IgD-negative memory B cell (primary cell): ENCODE measurements around the gene ADAMTSL2. TPM values are rescaled to one million over a fixed set of nuclear protein-coding genes. Genes with fewer than 3 reads are reported as not detected.

Source experiments
- H3K27ac Mint-ChIP-seq, 3 donors: one replicate each; pipeline ENCODE4 v1.8.0; 2020 to 2022; ENCODE audit warnings: mild to moderate bottlenecking in 3 of 3, mixed read lengths in 3 of 3, moderate library complexity in 1 of 3
- H3K27me3 Mint-ChIP-seq: one replicate; pipeline ENCODE4 v1.8.0; 2021; ENCODE audit warnings: mixed read lengths
- H3K36me3 Mint-ChIP-seq: one replicate; pipeline ENCODE4 v1.8.0; 2020; ENCODE audit warnings: mild to moderate bottlenecking, mixed read lengths
- H3K4me1 Mint-ChIP-seq, 3 donors: one replicate each; pipeline ENCODE4 v1.8.0; 2020 to 2022; ENCODE audit warnings: mixed read lengths in 3 of 3, mild to moderate bottlenecking in 1 of 3
- H3K4me3 Mint-ChIP-seq, 4 donors: one replicate each; pipeline ENCODE4 v1.8.0; 2020 to 2022; ENCODE audit warnings: mild to moderate bottlenecking in 4 of 4, mixed read lengths in 4 of 4, moderate library complexity in 3 of 4
- H3K9me3 Mint-ChIP-seq, 3 donors: one replicate each; pipeline ENCODE4 v1.8.0; 2020 to 2021; ENCODE audit warnings: mixed read lengths in 3 of 3, mild to moderate bottlenecking in 1 of 3
- polyA plus RNA-seq: library from polyadenylated mRNA; unstranded; fragments of 300-500 nt; fragmentation: Illumina TruSeq; gene quantifications from one replicate; pipeline ENCODE4 v1.2.3, GENCODE V29; 2021

ADAMTSL2 gene
- polyA plus RNA-seq, 1 donor from 2014 or later = not detected

GRCh38 chr9:133511607-133512006, 22.9 kb upstream of the ADAMTSL2 start:
- peaks cover 2% of the 10 kb centered on the region for H3K36me3 Mint-ChIP-seq
- no peak overlapping the region for H3K4me3 Mint-ChIP-seq
- peaks cover 0 to 4% (median 0%) of the 10 kb centered on the region in 3 donors for H3K4me1 Mint-ChIP-seq
- no peak overlapping the region for H3K27ac Mint-ChIP-seq
- H3K9me3 Mint-ChIP-seq = no peaks in the 10 kb centered on the region
- peaks cover 12% of the 10 kb centered on the region for H3K27me3 Mint-ChIP-seq

- peaks cover 2% of the 10 kb centered on the region for H3K36me3 Mint-ChIP-seq
- H3K9me3 Mint-ChIP-seq = no peaks in the 10 kb centered on the region
- H3K4me1 Mint-ChIP-seq = peaks cover 0 to 4% (median 0%) of the 10 kb centered on the region in 3 donors
These were observed 22.0 kb upstream of the ADAMTSL2 start for GRCh38 chr9:133512253-133513213.

DNA sequence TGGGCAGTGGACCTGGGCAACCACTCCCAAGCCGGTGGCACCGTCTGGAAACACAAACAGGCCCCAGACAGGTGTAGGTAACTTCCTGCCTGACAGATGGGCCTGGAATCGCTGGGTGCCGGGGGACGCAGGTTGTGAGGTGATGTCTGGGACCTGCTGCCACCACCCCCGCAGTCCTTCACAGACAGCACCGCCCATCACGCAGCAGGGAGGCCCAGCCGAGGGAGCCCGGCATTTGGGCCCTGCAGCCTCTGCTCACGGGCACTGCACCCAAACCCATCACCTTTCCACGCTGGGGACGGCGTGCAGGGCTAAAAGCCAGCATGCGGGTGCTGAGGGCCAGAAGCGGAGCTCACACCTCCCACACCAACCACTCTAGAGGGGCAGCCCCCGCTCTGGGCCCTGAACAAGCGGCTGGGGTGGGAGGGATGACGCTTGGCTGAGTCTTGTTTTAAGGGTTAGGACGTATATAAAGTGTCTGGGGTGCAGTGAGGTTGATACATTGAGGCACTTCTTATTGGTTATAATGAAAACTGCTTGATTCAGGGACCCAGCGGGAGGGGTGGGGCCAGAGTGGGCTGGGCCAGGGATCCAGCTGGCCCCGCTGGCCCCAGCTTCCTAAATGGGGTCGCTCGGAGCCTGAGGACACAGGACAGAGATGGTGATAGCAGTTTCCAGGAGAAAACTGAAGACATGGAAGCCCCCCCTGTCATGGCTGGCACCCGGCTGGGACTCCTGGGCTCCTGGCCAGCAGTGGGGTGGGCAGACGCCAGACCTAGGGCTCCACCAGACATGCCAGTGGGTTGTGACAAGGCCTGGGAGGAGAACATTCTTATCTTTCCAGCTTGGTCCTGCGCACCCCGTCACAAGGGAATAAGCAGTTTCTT, 21.0 kb upstream of the ADAMTSL2 start:
- H3K4me3 Mint-ChIP-seq = no peak overlapping the region
- H3K4me1 Mint-ChIP-seq = peaks cover 0 to 4% (median 0%) of the 10 kb centered on the region in 3 donors
- peaks cover 2% of the 10 kb centered on the region for H3K36me3 Mint-ChIP-seq
- peaks cover 8% of the 10 kb centered on the region for H3K27me3 Mint-ChIP-seq
- no peak overlapping the region for H3K27ac Mint-ChIP-seq
- H3K9me3 Mint-ChIP-seq = no peaks in the 10 kb centered on the region

More at GRCh38 chr9:133512253-133513213, 22.0 kb upstream of the ADAMTSL2 start:
- H3K27ac Mint-ChIP-seq = no peak overlapping the region
- H3K4me3 Mint-ChIP-seq = no peak overlapping the region
- H3K27me3 Mint-ChIP-seq = peaks cover 7% of the 10 kb centered on the region

GRCh38 chr9:133514460-133515239, 19.9 kb upstream of the ADAMTSL2 start:
- Mint-ChIP-seq H3K4me3 (no peak overlapping the region), H3K36me3 (peaks cover 2% of the 10 kb centered on the region), H3K9me3 (no peaks in the 10 kb centered on the region), H3K27me3 (peaks cover 6% of the 10 kb centered on the region), H3K4me1 (no peaks in the 10 kb centered on the region), H3K27ac (no peak overlapping the region)

DNA sequence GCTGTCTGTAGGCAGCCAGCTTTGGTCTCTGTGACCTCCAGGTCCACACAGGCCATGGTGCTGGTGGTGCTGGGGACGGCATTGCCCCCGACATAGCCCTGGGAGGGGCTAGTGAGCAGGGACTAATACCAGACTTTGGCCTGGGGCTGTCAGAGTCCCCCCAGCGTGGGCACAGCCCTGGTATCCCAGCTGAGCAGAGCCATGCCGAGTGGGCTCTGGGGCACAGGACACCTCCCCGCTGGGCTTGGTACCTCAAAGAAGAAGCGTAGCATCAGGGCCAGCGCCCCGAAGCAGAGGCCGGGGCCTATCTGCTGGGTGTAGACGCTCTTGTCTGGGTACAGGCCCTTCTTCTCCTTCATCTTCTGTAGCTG, 19.3 kb upstream of the ADAMTSL2 start:
- Mint-ChIP-seq H3K9me3 (no peaks in the 10 kb centered on the region), H3K27me3 (peaks cover 4% of the 10 kb centered on the region), H3K27ac (no peak overlapping the region), H3K4me3 (no peak overlapping the region), H3K36me3 (peaks cover 2% of the 10 kb centered on the region), H3K4me1 (no peaks in the 10 kb centered on the region)

GRCh38 chr9:133515615-133516255, 18.8 kb upstream of the ADAMTSL2 start:
- Mint-ChIP-seq H3K27ac (no peak overlapping the region), H3K9me3 (no peaks in the 10 kb centered on the region), H3K4me1 (no peaks in the 10 kb centered on the region), H3K27me3 (peaks cover 3% of the 10 kb centered on the region), H3K36me3 (peaks cover 2% of the 10 kb centered on the region), H3K4me3 (no peak overlapping the region)

DNA sequence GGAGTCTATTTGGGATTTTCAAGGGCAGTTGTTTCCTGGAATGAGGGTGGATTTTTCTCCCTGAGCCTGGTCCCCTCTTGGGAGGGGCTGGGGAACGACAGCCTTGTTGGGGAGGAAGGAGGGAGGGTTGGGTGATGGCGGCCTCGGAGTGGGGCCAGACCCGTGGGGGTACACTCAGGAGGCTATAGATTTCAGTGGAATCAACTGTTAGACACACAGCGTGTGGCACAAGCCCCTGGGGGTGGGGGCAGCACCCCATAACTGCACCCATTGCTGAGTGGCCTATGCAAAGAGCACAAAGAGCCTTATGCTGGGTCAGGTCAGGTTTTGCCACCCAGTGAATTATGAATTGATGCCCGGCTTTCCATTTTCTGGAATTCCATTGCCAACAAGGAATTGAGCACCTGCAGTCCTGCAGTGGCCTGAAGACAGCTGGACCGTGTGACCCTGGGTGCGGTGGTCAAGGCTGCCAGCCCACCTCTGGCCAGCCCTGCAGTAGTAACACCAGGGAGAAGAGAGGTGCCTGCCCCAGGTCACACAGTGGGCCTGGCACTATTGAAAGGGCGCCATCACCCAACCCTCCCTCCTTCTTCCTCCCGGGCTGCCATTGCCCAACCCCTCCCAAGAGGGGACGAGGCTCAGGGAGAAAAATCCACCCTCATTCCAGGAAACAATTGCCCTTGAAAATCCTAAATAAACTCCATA, 18.1 kb upstream of the ADAMTSL2 start:
- Mint-ChIP-seq H3K4me3 (no peak overlapping the region), H3K9me3 (no peaks in the 10 kb centered on the region)

DNA sequence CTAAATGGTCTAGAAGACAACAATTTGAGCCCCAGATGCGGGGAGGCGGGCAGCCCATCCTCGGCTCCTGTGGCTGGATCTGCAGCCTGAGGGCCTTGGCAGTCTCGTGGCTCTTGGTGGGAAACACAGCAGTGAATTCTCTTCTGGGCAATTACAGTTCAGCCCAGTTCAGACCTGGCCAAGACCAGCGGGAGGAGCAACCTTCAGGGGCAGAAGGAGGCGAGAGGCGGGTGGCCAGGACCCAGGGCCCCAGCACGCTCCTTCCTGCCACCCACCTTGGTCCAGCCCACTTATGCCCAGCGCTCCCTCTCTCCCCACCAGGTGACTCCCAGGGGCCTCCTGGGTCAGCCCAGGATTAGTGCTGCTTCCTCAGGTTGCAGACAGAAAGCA, 17.5 kb upstream of the ADAMTSL2 start:
- Mint-ChIP-seq H3K27ac (no peak overlapping the region), H3K4me1 (no peaks in the 10 kb centered on the region), H3K9me3 (no peaks in the 10 kb centered on the region), H3K36me3 (peaks cover 2% of the 10 kb centered on the region), H3K27me3 (peaks cover 3% of the 10 kb centered on the region), H3K4me3 (no peak overlapping the region)

More for the DNA sequence above, 18.1 kb upstream of the ADAMTSL2 start:
- peaks cover 2% of the 10 kb centered on the region for H3K36me3 Mint-ChIP-seq
- H3K27ac Mint-ChIP-seq = no peak overlapping the region
- no peaks in the 10 kb centered on the region for H3K4me1 Mint-ChIP-seq
- peaks cover 3% of the 10 kb centered on the region for H3K27me3 Mint-ChIP-seq

GRCh38 chr9:133517711-133518110, 16.8 kb upstream of the ADAMTSL2 start:
- Mint-ChIP-seq H3K4me1 (no peaks in the 10 kb centered on the region), H3K4me3 (no peak overlapping the region), H3K27me3 (peaks cover 3% of the 10 kb centered on the region), H3K9me3 (no peaks in the 10 kb centered on the region), H3K27ac (no peak overlapping the region), H3K36me3 (peaks cover 2% of the 10 kb centered on the region)

GRCh38 chr9:133518200-133518599, 16.3 kb upstream of the ADAMTSL2 start:
- H3K4me3 Mint-ChIP-seq = no peak overlapping the region
- H3K36me3 Mint-ChIP-seq = peaks cover 2% of the 10 kb centered on the region
- peaks cover 3% of the 10 kb centered on the region for H3K27me3 Mint-ChIP-seq
- H3K27ac Mint-ChIP-seq = no peak overlapping the region
- no peaks in the 10 kb centered on the region for H3K4me1 Mint-ChIP-seq
- H3K9me3 Mint-ChIP-seq = no peaks in the 10 kb centered on the region

DNA sequence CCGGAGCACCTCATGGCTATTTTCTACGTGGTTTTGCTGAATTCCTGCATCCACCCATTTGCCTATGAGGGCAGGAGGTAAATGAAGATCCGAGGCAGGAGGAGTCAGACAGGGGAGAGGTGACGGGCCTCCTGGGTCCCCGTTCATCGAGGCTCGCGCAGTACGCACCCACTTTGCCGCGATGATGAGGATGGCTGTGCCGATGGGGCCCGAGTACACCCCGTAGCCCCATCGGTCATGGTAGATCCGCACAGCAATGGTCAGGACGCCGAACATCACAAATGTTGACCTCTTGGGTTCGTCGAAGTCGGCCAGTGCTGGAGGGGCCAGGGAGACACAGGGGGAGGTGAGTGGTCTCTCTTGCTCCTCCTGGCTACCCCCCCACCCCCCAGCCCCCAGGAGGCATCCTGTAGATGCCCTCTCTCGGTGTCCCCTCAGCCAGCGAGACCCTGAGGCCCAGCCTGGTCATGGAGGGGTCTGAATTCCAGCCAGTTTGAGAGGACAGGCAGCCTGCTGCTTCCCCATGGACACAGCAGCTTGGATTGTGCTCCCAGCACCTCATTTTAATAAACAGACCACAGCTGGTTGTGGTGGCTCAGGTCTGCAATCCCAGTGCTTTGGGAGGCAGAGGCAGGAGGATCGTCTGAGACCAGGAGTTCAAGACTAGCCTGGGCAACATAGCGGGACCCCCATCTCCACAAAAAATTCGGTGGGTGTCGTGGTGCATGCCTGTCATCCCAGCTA, 15.6 kb upstream of the ADAMTSL2 start:
- Mint-ChIP-seq H3K27me3 (peaks cover 3% of the 10 kb centered on the region), H3K9me3 (no peaks in the 10 kb centered on the region), H3K27ac (no peak overlapping the region), H3K4me3 (no peak overlapping the region), H3K36me3 (peaks cover 2% of the 10 kb centered on the region), H3K4me1 (no peaks in the 10 kb centered on the region)

DNA sequence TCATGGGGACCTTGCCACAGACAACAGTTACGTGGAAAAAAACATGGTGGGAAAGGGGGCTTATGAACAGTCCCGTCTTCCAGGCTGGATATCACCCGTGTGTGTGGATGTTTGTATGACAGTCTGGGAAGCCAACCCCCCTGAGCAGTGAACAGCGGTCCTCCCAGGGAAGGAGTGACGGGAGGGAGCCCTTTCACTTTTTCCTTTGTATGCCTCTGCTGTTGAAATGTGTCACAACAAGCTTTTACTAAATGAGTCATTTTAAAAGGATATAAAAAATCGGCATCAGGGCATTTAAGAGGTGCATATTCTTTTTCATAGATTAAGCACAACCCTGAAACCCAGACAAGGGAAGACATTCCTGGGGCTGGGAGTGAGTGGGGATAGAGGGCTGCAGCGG, 14.8 kb upstream of the ADAMTSL2 start:
- H3K9me3 Mint-ChIP-seq = no peaks in the 10 kb centered on the region
- H3K4me3 Mint-ChIP-seq = no peak overlapping the region
- H3K27me3 Mint-ChIP-seq = peaks cover 4% of the 10 kb centered on the region
- H3K4me1 Mint-ChIP-seq = no peaks in the 10 kb centered on the region
- H3K27ac Mint-ChIP-seq = no peak overlapping the region
- no peaks in the 10 kb centered on the region for H3K36me3 Mint-ChIP-seq

- Mint-ChIP-seq H3K27ac (no peak overlapping the region), H3K9me3 (no peaks in the 10 kb centered on the region), H3K36me3 (no peaks in the 10 kb centered on the region), H3K4me1 (no peaks in the 10 kb centered on the region), H3K27me3 (peaks cover 4% of the 10 kb centered on the region), H3K4me3 (no peak overlapping the region)
These were observed 14.2 kb upstream of the ADAMTSL2 start for GRCh38 chr9:133520121-133520835.
